HL-60 (cell line): ENCODE data around the gene WRAP73.

Source experiments
- CTCF ChIP-seq: IDR thresholded peaks from one replicate; pipeline ENCODE4 v1.5.1; 2011; ENCODE audit warnings: low read length, control low read depth, inconsistent platforms; ENCODE audit not compliant: insufficient read depth
- GABPA ChIP-seq: IDR thresholded peaks from 2 replicates; pipeline ENCODE4 v1.6.1; 2012; ENCODE audit warnings: low read depth
- POLR2AphosphoS5 ChIP-seq: IDR thresholded peaks from 2 replicates; pipeline ENCODE4 v1.6.1; 2012; ENCODE audit warnings: low read depth
- SPI1 ChIP-seq: IDR thresholded peaks from 2 replicates; pipeline ENCODE4 v1.6.1; 2012; ENCODE audit warnings: low read depth, mild to moderate bottlenecking, borderline replicate concordance
- TF ChIP-seq, protein P1 (sequence below): IDR thresholded peaks from 2 replicates; pipeline ENCODE4 v1.6.1; 2012; ENCODE audit warnings: low read depth; ENCODE audit not compliant: insufficient replicate concordance

DNA sequence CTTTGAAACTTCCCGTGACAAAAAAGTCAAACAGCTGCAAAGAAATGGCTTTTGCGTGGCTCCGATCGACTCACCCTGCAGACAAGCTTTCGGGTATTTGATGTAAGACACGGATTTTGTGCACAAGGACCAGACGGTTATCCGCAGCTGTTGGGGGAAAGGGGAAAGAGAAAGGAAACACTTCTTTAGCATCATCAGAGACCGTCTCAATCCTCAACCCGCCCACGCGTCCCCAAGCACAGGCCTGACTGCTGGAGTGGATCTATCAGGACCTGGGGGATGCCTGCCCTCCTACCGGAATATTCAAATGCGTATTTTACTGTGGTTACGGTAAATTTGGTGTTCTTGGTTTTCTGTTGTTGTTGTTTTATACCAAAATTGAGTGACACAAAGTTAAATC lies 11.2 kb downstream of the WRAP73 start:
- TF ChIP-seq CTCF (no peak), POLR2AphosphoS5 (no peak), GABPA (no peak), SPI1 (no peak)
- TF ChIP-seq, protein P1, sequence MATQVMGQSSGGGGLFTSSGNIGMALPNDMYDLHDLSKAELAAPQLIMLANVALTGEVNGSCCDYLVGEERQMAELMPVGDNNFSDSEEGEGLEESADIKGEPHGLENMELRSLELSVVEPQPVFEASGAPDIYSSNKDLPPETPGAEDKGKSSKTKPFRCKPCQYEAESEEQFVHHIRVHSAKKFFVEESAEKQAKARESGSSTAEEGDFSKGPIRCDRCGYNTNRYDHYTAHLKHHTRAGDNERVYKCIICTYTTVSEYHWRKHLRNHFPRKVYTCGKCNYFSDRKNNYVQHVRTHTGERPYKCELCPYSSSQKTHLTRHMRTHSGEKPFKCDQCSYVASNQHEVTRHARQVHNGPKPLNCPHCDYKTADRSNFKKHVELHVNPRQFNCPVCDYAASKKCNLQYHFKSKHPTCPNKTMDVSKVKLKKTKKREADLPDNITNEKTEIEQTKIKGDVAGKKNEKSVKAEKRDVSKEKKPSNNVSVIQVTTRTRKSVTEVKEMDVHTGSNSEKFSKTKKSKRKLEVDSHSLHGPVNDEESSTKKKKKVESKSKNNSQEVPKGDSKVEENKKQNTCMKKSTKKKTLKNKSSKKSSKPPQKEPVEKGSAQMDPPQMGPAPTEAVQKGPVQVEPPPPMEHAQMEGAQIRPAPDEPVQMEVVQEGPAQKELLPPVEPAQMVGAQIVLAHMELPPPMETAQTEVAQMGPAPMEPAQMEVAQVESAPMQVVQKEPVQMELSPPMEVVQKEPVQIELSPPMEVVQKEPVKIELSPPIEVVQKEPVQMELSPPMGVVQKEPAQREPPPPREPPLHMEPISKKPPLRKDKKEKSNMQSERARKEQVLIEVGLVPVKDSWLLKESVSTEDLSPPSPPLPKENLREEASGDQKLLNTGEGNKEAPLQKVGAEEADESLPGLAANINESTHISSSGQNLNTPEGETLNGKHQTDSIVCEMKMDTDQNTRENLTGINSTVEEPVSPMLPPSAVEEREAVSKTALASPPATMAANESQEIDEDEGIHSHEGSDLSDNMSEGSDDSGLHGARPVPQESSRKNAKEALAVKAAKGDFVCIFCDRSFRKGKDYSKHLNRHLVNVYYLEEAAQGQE: no peak
